AG04449 (cell line): Measurements from ENCODE around the gene WDR47.

ENCODE experiments used
- CTCF ChIA-PET: fragments of 350-600 bp; formaldehyde crosslinking; extraction: SDS; loops from one replicate; lab custom pipeline; 2021; ENCODE audit warnings: antibody characterized with exemption; lab: Yijun Ruan, JAX
- POLR2A ChIA-PET: fragments of 400-600, 350-600 bp; formaldehyde crosslinking; extraction: SDS; loops from one replicate; lab custom pipeline; 2020; ENCODE audit warnings: antibody characterized with exemption, inconsistent platforms; lab: Yijun Ruan, JAX
- DNase-seq: peaks from one replicate; pipeline ENCODE4 v3.0.0-alpha.2; 2010; ENCODE audit warnings: low read depth, low spot score
- H3K4me3 ChIP-seq: 2 replicates; pipeline ENCODE4 v1.5.1; 2011; ENCODE audit warnings: low read depth, mild to moderate bottlenecking, control low read depth, low read length
- CTCF ChIP-seq: IDR thresholded peaks from one replicate; pipeline ENCODE4 v1.5.1; 2011; ENCODE audit warnings: mild to moderate bottlenecking, moderate library complexity, low read length, control low read depth, inconsistent platforms; ENCODE audit not compliant: insufficient read depth; ENCODE audit errors: missing control alignments

The WDR47 gene

GRCh38 chr1:108963052-108963686 lies 78.7 kb downstream of the WDR47 start, which contains the start of gene CLCC1:
Gene CLCC1 (minus strand): TSS chr1:108963484. CDS start chr1:108950437, 13,047 bp downstream.
- DNase-seq = peak; percentile 21
- POLR2A ChIA-PET = interaction anchor here (0.6 to 1.4 kb wide), 4 partner anchors 10 to 914 kb away, joined by 3 to 4 read pairs (median 4); partner anchors contain the start of gene WDR47
- CTCF ChIA-PET = interaction anchor here (0.7 to 0.8 kb wide), 2 partner anchors 132 to 149 kb away, joined by 3 to 4 read pairs; a partner anchor contains a TSS

GRCh38 chr1:108962681-108963051 lies 79.2 kb downstream of the WDR47 start:
- ChIA-PET POLR2A (interaction anchor here (0.9 to 1.4 kb wide), 3 partner anchors 9 to 79 kb away, joined by 3 to 4 read pairs (median 3); partner anchors contain the start of gene WDR47), CTCF (interaction anchor here (0.7 to 0.8 kb wide), 2 partner anchors 131 to 150 kb away, joined by 3 to 4 read pairs; a partner anchor contains a TSS)
- no peak for DNase-seq
- no peak for TF ChIP-seq CTCF
- peak overlapping the region; percentile 79 for H3K4me3 ChIP-seq

More at GRCh38 chr1:108963052-108963686, 78.7 kb downstream of the WDR47 start, which contains the start of gene CLCC1:
- TF ChIP-seq CTCF = no peak
- H3K4me3 ChIP-seq = peak within 1 kb of the TSS; percentile 79

- ChIA-PET POLR2A (no interaction called here), CTCF (interaction anchor here (0.6 to 1.0 kb wide), 2 partner anchors 134 to 530 kb away, joined by 3 read pairs; no protein-coding TSS in a partner anchor)
- TF ChIP-seq CTCF = no peak
- DNase-seq = no peak
- H3K4me3 ChIP-seq = peak overlapping the region; percentile 79
Observed at GRCh38 chr1:108961752-108962486, 80.0 kb downstream of the WDR47 start.

GRCh38 chr1:108961198-108961597 lies 80.7 kb downstream of the WDR47 start:
- TF ChIP-seq CTCF = no peak
- H3K4me3 ChIP-seq = no peak overlapping the region
- ChIA-PET CTCF (interaction anchor here (0.6 to 1.0 kb wide), 2 partner anchors 135 to 530 kb away, joined by 3 read pairs; no protein-coding TSS in a partner anchor), POLR2A (no interaction called here)
- no peak for DNase-seq

GRCh38 chr1:108960719-108961118 lies 81.2 kb downstream of the WDR47 start:
- TF ChIP-seq CTCF = no peak
- ChIA-PET CTCF (no interaction called here), POLR2A (no interaction called here)
- no peak overlapping the region for H3K4me3 ChIP-seq
- no peak for DNase-seq

- ChIA-PET POLR2A (no interaction called here), CTCF (no interaction called here)
- TF ChIP-seq CTCF = no peak
- DNase-seq = no peak
- H3K4me3 ChIP-seq = no peak overlapping the region
Observed at GRCh38 chr1:108957888-108958287, 84.0 kb downstream of the WDR47 start.
